ENCODE results near the gene SCN7A.
"Not testable (repeated sequence)": the region's sequence is repeated elsewhere in the genome, so short reads cannot be mapped to it uniquely, and the experiment has no call there.

Gene SCN7A

DNA sequence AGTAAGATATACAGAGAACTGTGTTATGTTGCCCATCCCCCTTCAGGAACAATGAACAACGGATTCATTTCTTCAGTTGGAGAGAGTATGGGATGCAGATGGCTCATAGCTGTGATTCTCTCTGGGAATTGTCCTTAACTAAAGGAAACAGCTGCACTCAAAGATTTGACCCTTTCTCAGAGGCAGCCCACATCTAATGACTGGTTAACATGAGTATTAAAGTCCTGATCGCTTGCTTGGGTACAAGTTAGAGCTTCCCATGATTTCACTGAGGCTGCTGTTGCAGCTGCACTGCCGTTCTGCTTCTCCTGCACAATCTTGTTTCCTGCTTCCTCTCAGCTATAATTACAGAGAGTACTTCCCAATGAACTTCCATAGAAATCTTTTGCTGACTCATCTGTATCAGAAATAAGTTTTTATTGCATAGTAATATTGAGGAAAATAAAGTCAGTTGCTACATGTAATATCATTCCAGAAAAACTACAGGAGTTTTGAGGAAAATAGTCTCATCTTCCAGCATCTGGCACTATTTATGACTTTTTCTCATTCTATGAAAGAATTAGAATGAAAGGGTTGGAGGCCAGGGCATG is 105.5 kb downstream of the SCN7A start:
- no peak for DNase-seq

- no peak for DNase-seq
Measured at GRCh38 chr2:166385313-166385712, 108.7 kb downstream of the SCN7A start.

DNA sequence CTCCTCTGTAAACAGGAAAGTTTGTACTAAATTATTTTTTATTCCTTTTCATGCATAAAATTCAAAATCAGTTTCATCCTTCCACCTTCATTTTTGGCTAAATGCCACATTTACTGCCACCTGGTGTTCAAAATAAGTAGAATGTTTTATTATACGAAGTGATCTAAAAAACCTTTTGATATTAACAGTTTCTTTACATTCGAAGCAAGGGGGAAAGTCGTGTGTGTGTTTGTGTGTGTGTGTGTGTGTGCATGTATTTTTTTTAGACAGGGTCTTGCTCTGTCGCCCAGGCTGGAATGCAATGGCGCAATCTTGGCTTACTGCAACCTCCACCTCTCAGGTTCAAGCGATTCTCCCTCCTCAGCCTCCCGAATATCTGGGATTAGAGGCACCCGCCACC is 109.3 kb downstream of the SCN7A start:
- DNase-seq: no peak

GRCh38 chr2:166382448-166382847 is 111.6 kb downstream of the SCN7A start:
- no peak for DNase-seq

DNA sequence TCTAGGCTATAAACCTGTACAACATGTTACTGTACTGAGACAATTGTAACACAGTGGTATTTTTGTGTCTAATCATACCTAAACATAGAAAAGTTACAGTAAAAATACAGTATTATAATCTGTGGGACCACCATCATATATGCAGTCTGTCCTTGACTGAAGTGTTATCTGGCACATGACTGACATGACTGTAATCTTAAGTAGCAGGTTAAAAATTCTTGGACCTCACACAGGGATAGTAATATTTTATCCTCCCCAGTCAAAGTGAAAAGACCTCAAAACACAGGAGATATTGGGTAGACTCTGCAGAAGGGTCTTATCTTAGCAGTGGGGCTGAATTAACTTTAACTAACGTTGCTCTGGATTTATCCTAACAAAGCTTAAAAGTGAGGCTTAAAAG is 113.4 kb downstream of the SCN7A start:
- DNase-seq: no peak

- no peak for DNase-seq
Measured at GRCh38 chr2:166376873-166377272, 117.2 kb downstream of the SCN7A start.

DNA sequence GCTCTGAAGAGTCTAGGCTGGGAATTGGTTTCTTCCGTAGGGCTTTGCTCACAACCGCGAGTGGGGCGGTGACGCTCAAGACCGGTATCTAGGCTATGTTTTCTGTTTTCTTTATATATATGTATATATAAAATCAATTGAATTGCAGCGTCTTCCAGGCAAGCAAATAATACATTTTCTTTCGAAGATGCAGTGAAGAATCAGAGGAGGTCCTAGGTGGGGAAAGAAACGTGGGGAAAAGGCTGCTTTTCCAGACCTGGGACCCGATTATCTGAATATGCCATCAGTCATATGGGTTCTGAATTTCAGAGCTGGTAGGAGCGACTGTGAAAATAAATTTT is 117.6 kb downstream of the SCN7A start:
- DNase-seq: no peak

GRCh38 chr2:166375736-166376487 is 118.1 kb downstream of the SCN7A start, which contains the start of gene SCN9A:
TSS of gene SCN9A (minus strand) at chr2:166375944. CDS start at chr2:166311756, 64,188 bp downstream.
- no peak for DNase-seq

GRCh38 chr2:166375195-166375735 is 118.8 kb downstream of the SCN7A start:
- no peak for DNase-seq

DNA sequence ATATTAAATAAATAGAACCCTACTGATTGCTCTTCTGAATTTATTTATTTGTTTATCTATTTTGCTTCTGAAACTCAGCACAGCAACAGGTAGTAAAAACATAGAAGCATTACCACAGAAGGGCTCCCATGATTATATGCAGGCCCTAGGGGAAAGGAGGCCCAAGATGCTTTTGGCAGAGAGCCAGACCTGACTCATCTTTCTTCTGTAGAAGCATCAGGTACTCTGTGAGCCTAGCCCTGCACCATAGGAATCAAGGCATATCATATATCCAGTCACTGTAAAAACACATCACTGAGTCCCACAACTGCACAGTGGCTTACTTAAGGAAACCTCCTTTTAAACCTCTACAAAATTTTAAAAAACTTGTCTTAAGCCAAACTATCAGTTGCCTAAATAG is 120.1 kb downstream of the SCN7A start:
- no peak for DNase-seq

DNA sequence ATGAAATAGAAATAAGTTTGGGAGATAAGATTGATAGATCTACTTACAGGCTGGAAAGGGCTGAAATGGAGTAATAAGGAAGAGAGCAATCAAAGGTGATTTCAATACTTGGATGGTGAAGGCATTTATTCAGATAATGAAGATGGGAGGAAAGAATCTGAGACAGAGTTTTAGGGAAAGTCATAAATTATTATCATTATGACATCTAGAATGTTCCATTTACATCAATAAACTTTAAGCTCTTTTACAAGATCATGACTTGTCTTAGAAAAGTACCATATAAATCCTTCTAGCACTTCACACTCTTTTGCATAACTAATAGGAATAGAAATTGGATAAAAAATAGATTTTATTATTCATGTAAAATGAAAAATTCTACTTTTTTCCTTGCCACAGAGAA is 120.5 kb downstream of the SCN7A start:
- DNase-seq: no peak

DNA sequence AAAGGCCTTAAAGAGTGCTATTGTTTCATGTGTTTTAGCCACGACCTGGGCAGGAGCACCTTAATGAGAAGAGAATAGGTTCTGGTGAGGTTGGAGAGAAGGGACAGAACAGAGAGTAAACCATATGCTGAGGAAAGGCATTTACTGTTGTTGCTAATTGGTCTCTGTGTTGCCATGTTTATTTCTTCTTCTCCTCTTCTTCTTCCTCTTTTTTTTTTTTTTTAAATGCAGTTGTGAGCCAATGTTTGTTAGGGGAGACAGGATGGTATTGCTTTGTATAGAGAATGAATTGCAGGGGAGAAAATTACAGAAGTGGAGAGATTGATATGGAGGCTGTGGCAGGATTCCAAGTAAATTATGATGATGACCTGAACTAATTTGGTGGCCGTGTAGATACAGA is 120.9 kb downstream of the SCN7A start:
- DNase-seq: no peak

DNA sequence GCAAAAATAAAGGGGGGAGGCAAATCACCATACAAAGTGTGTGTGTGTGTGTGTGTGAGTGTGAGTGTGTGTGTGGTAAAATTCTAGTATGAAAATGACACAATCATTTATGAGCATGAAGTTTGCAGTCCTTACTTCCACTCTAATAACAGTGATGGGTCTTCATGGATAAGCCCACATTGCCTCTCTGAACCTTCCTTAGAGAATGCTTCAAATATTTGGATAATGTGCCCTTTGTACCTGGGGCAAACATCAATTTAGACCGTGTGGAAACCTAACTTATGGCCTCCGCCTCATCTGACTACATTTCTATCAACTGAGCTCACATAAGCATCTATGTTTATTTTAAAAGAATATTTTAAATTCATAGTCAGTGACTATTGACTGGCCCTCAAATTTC is 122.0 kb downstream of the SCN7A start:
- no peak for DNase-seq

GRCh38 chr2:166365803-166366420 is 128.1 kb downstream of the SCN7A start:
- DNase-seq: no peak

DNA sequence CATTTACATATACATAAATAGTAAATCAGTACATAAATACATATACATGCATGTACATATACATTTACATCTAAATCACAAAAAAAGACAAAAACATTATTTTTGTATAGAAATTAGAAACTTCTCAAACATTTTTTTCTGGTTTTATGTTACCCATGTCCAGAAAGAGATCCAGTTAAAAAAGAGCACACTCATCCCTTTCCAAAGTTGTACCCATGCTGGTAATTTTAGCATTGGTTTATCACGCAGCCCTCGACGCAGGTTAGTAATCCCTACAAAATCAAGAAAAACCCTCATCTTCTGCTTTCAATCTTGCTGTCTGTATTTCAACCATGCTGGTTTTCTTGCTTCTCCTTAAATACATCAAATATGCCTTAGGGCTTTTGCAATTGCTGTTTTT is 128.8 kb downstream of the SCN7A start:
- DNase-seq: no peak

GRCh38 chr2:166364476-166365161 is 129.4 kb downstream of the SCN7A start:
- no peak for DNase-seq

- DNase-seq: no peak
Measured at GRCh38 chr2:166361351-166362153, 132.5 kb downstream of the SCN7A start.

- DNase-seq: no peak
Measured at GRCh38 chr2:166360906-166361305, 133.1 kb downstream of the SCN7A start.

DNA sequence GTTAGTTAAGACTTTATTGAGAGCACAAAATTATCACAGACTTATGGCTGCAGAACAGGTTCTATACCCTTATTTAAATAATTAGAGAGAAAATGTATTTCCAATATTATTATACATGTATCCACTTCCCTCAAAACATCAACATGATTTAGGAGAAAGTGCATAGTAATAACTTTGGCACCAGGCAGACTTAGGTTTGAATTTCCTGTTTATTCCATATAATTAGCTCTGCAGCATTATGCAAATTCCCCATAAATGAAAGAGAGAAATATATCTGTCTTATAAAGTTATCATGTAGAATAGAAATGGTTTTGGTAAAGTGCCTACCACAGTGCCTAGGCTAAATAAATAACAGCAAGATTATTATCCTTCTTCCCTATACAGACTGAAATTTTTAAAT is 133.6 kb downstream of the SCN7A start:
- no peak for DNase-seq

GRCh38 chr2:166357950-166358321 is 136.1 kb downstream of the SCN7A start:
- not testable (repeated sequence) for DNase-seq

DNA sequence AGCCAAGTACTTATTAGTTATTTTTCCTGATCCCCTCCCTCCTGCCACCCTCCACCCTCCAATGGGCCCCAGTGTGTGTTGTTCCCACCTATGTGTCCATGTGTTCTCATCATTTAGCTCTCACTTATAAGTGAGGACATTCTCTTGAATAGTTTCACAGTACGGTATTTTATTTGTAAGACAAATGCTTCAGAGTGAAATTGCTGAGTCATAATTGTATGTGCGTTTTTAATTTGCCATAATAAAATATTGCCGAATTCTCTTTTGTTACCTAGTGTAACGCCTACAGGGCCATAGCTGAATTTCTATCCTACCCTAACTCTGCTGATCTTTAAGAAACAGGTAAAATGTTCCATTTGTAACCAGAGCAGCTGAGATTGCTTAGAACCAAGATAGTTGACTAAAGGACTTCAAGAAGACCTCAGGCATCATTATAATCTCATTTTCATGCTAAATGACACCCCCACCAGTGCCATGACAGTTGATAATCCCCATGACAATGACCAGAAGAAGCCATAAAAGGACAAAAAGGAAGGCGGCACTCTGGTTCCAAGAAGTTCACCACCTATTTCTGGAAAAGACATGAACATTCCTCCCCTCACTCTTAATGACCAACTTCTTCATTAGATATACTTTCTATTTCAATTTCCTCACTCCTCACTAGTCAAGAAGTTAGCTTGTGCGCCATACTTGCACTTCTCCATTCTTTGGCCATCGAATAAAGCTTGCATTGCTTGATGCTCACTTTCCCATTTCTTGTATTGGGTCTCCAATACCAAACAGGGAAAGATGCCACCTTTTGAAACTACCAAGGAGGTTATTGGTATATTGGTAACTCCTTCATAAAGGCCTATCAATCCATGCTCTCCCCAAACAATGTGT is 136.7 kb downstream of the SCN7A start:
- no peak for DNase-seq

Data from activated CD4-positive, CD25-positive, alpha-beta regulatory T cell (primary cell).